GM12878 (cell line): ENCODE data around the gene MMP15. TPM values are rescaled to one million over a fixed set of nuclear protein-coding genes. Genes with fewer than 3 reads are reported as not detected.

Experiments
- ATAC-seq: fragments of 200-7000 bp; cut with Tn5 transposase; 3 replicates; pipeline ENCODE4 v1.9.1; 2020; ENCODE audit warnings: mild to moderate bottlenecking, moderate library complexity
- BruUV-seq: library from RNA; stranded (reverse); fragments of 400-500 nt; replicated peaks from 2 replicates; lab custom pipeline; 2021; lab: Mats Ljungman, UMichigan
- CTCF ChIA-PET: fragments of 300-600 bp; sonication (Branson Sonifier 250); formaldehyde crosslinking; extraction: SDS; loops from one replicate; lab custom pipeline; 2021; ENCODE audit warnings: inconsistent platforms; lab: Yijun Ruan, JAX
- POLR2A ChIA-PET: fragments of 350-600 bp; formaldehyde crosslinking; extraction: SDS; loops from one replicate; lab custom pipeline; 2021; ENCODE audit warnings: inconsistent platforms; lab: Charles Lee
- RAD21 ChIA-PET: fragments of 300-600 bp; sonication (Branson Sonifier 250); formaldehyde crosslinking; loops from one replicate; lab custom pipeline; 2023; ENCODE audit warnings: antibody characterized with exemption; ENCODE audit not compliant: unreplicated experiment; lab: Charles Lee
- SMC1A ChIA-PET: fragments of 300-600 bp; sonication (Branson Sonifier 250); formaldehyde crosslinking; loops from one replicate; lab custom pipeline; 2023; ENCODE audit not compliant: unreplicated experiment, uncharacterized antibody; lab: Charles Lee
- DNase-seq: peaks from one replicate; pipeline ENCODE4 v3.0.0-alpha.2; 2011; ENCODE audit warnings: low read depth, low spot score
- FAIRE-seq: peaks from 3 replicates; lab custom pipeline; 2011; peaks lifted over from hg19 to GRCh38; lab: Jason Lieb, UNC
- H2AFZ ChIP-seq: 2 replicates; pipeline ENCODE4 v1.6.0; 2011; ENCODE audit warnings: low read depth, low read length, control low read depth; ENCODE audit not compliant: control insufficient read depth
- H3K27ac ChIP-seq: 2 replicates; pipeline ENCODE4 v1.5.1; 2011; ENCODE audit warnings: control low read depth; ENCODE audit not compliant: control insufficient read depth, insufficient read depth
- H3K27me3 ChIP-seq, 2 experiments: replicated peaks in 1 of 2; 2 replicates each; pipeline versions ENCODE4 v1.6.0 to v1.6.1; 2011; ENCODE audit warnings: low read length in 1 of 2; ENCODE audit not compliant: control insufficient read depth in 2 of 2, insufficient read depth in 2 of 2
- H3K36me3 ChIP-seq, 2 experiments: 2 replicates each; pipeline ENCODE4 v1.5.1; 2011; ENCODE audit warnings: low read length in 1 of 2; ENCODE audit not compliant: control insufficient read depth in 2 of 2, insufficient read depth in 2 of 2
- H3K4me1 ChIP-seq: 2 replicates; pipeline ENCODE4 v1.6.1; 2011; ENCODE audit warnings: mild to moderate bottlenecking, low read length, moderate library complexity, mixed read lengths; ENCODE audit not compliant: control insufficient read depth, insufficient read depth
- H3K4me2 ChIP-seq: 2 replicates; pipeline ENCODE4 v1.6.0; 2011; ENCODE audit warnings: control low read depth; ENCODE audit not compliant: control insufficient read depth, insufficient read depth
- H3K4me3 ChIP-seq: fragments of 200-600 bp; sonication (generic); 2 replicates; pipeline ENCODE4 v1.5.1; 2016
- H3K79me2 ChIP-seq: 2 replicates; pipeline ENCODE4 v1.6.0; 2011; ENCODE audit warnings: low read length; ENCODE audit not compliant: control insufficient read depth, insufficient read depth
- H3K9ac ChIP-seq: 2 replicates; pipeline ENCODE4 v1.8.0; 2011; ENCODE audit warnings: low read length, control low read depth, mixed read lengths; ENCODE audit not compliant: control insufficient read depth, insufficient read depth
- H3K9me3 ChIP-seq: replicated peaks from 3 replicates; pipeline ENCODE4 v1.5.1; 2011; ENCODE audit warnings: mild to moderate bottlenecking, low read length; ENCODE audit not compliant: control insufficient read depth, insufficient read depth
- H4K20me1 ChIP-seq: 2 replicates; pipeline ENCODE4 v1.6.0; 2011; ENCODE audit not compliant: control insufficient read depth, insufficient read depth
- CBX3 ChIP-seq: fragments of 200-600 bp; sonication (generic); IDR thresholded peaks from 2 replicates; pipeline ENCODE4 v1.6.1; 2016; ENCODE audit warnings: low read depth, borderline replicate concordance
- CUX1 ChIP-seq: IDR thresholded peaks from 2 replicates; pipeline ENCODE4 v1.6.1; 2012; ENCODE audit warnings: improper control_type of control experiment, low read depth, low read length; ENCODE audit not compliant: insufficient replicate concordance
- ELK1 ChIP-seq: IDR thresholded peaks from 2 replicates; pipeline ENCODE4 v1.6.1; 2012; ENCODE audit warnings: low read depth, low read length, improper control_type of control experiment
- ESRRA ChIP-seq: IDR thresholded peaks from 2 replicates; pipeline ENCODE4 v1.6.1; 2012; ENCODE audit warnings: mild to moderate bottlenecking, low read length, improper control_type of control experiment
- IRF3 ChIP-seq: fragments of 450-650 bp; IDR thresholded peaks from 2 replicates; pipeline ENCODE4 v1.6.1; 2014; ENCODE audit warnings: mild to moderate bottlenecking
- KAT2A ChIP-seq: conservative IDR thresholded peaks from 2 replicates; pipeline ENCODE4 v1.6.1; 2011; ENCODE audit warnings: low read depth, low read length; ENCODE audit not compliant: control insufficient read depth
- PAX8 ChIP-seq: fragments of 450-650 bp; IDR thresholded peaks from 2 replicates; pipeline ENCODE4 v1.6.1; 2017; ENCODE audit warnings: mild to moderate bottlenecking, moderate library complexity
- POLR2A ChIP-seq: IDR thresholded peaks from 2 replicates; pipeline ENCODE4 v1.6.1; 2011; ENCODE audit warnings: low read depth, mild to moderate bottlenecking, low read length
- SMAD5 ChIP-seq: IDR thresholded peaks from 2 replicates; pipeline ENCODE4 v1.6.1; 2016; ENCODE audit warnings: antibody characterized with exemption, low read depth
- SREBF1 ChIP-seq: IDR thresholded peaks from 2 replicates; pipeline ENCODE4 v1.6.1; 2012; ENCODE audit warnings: mild to moderate bottlenecking, low read length
- ZNF687 ChIP-seq: fragments of 450-650 bp; IDR thresholded peaks from 2 replicates; pipeline ENCODE4 v1.6.1; 2017; ENCODE audit warnings: mild to moderate bottlenecking, moderate library complexity
- WGBS: methylation state at CpG from one replicate; pipeline ENCODE4 v1.1.6; 2016; ENCODE audit warnings: low lambda C conversion rate; ENCODE audit not compliant: insufficient replicate concordance, insufficient coverage; ENCODE audit errors: missing lambda C conversion rate; 5-methylcytosine and 5-hydroxymethylcytosine counted together
- in situ Hi-C: fragments of 300-500 bp; cut with MboI; formaldehyde crosslinking; loops from 9 replicates; pipeline ENCODE4 v1.14.3; 2018; ENCODE audit warnings: mixed read lengths
- intact Hi-C: fragments of 100-400 bp; cut with micrococcal nuclease; formaldehyde crosslinking; loops from one replicate; pipeline ENCODE4 v1.14.2; 2022; ENCODE audit not compliant: unreplicated experiment
- polyA plus RNA-seq, 11 experiments: library from polyadenylated mRNA; depleted of rRNA in 4 of 11; unstranded in 6 of 11; stranded (reverse) in 5 of 11; fragments of >200 nt; fragmentation: Nextera tagmentation in 4 of 11; fragmentation: Illumina TruSeq in 1 of 11; extraction: Ambion mirVana in 4 of 11; extraction: Trizol in 1 of 11; gene quantifications; 1 replicate in 1 of 11; 2 replicates in 10 of 11; pipeline versions ENCODE4 v1.2.1 to v1.2.3, GENCODE V29; 2011 to 2016; ENCODE audit warnings: inconsistent platforms in 2 of 11, missing spikeins in 2 of 11, low read depth in 1 of 11
- total RNA-seq, 4 experiments: library from RNA; depleted of rRNA in 3 of 4; stranded (reverse); fragments of >200 nt in 3 of 4; fragmentation: Illumina TruSeq in 1 of 4; extraction: Trizol in 1 of 4; gene quantifications; 2 replicates each; pipeline versions ENCODE4 v1.2.1 to v1.2.3, GENCODE V29; 2013 to 2021

The MMP15 gene
- total and polyA plus RNA-seq, 10 of the 15 experiments (the other 5 are each of a cell fraction or from before 2014, with no cell fraction given) = 0.08 to 0.56 (median 0.10) TPM; not detected in 7

- no TSS peak for BruUV-seq
- 65% methylated on average over 5 of the region's 5 CpGs for WGBS
- POLR2A ChIA-PET = no interaction called here
- TF ChIP-seq SMAD5 = no peak
- TF ChIP-seq KAT2A = no peak
- TF ChIP-seq CBX3 = no peak
- TF ChIP-seq ESRRA = no peak
- TF ChIP-seq IRF3 = no peak
- TF ChIP-seq SREBF1 = no peak
- TF ChIP-seq ELK1 = no peak
- no peak for TF ChIP-seq PAX8
- no peak for TF ChIP-seq ZNF687
- no peak for TF ChIP-seq CUX1
- TF ChIP-seq POLR2A = no peak
Measured at GRCh38 chr16:58053682-58054005, 28.1 kb downstream of the MMP15 start.

More at GRCh38 chr16:58053682-58054005, 28.1 kb downstream of the MMP15 start:
- ChIA-PET RAD21 (interaction anchor here (0.6 kb wide), 1 partner anchor 627 kb away, joined by 3 read pairs; no protein-coding TSS in a partner anchor), SMC1A (no interaction called here), CTCF (no interaction called here)
- H3K4me1 ChIP-seq = no peaks in the 10 kb centered on the region
- no peak overlapping the region for H2AFZ ChIP-seq
- ATAC-seq = no peak
- H3K27ac ChIP-seq = no peak overlapping the region
- H3K27me3 ChIP-seq = peaks cover 0 to 2% of the 10 kb centered on the region in 2 experiments; a peak in 1 of 4 replicates
- no peak for FAIRE-seq
- no peaks in the 10 kb centered on the region for H4K20me1 ChIP-seq
- no peaks in the 10 kb centered on the region for H3K79me2 ChIP-seq
- intact Hi-C loops = no loop called here
- DNase-seq = no peak
- no peak overlapping the region for H3K4me3 ChIP-seq
- H3K9me3 ChIP-seq = no peaks in the 10 kb centered on the region
- in situ Hi-C loops = no loop called here
- H3K4me2 ChIP-seq = no peak overlapping the region
- H3K36me3 ChIP-seq = no peaks in the 10 kb centered on the region
- no peak overlapping the region for H3K9ac ChIP-seq
